Natural killer cell (primary cell): ENCODE results near the gene EPC1. TPM values are rescaled to one million over a fixed set of nuclear protein-coding genes. Genes with fewer than 3 reads are reported as not detected.
A peak's percentile ranks its signal among the peaks of the same experiment; 100 is the strongest.

Source experiments
- ATAC-seq, 3 donors: fragments of 150-1000 bp in 2 of 3; fragments of 200-7000 bp in 1 of 3; cut with Tn5 transposase; 1 replicate in 1 of 3; 2 replicates in 2 of 3; pipeline ENCODE4 v1.10.0; 2021; ENCODE audit warnings: mild to moderate bottlenecking in 2 of 3, moderate library complexity in 2 of 3
- DNase-seq, 2 donors: peaks; one replicate each; pipeline versions ENCODE4 v3.0.0 to v3.0.0-alpha.2; 2013 to 2021; ENCODE audit warnings: mixed read lengths in 1 of 2
- H3K27ac ChIP-seq: one replicate; pipeline ENCODE4 v1.5.1; 2013; ENCODE audit warnings: mild to moderate bottlenecking, low read length
- H3K27me3 ChIP-seq: one replicate; pipeline ENCODE4 v1.6.1; 2013; ENCODE audit warnings: low read length; ENCODE audit not compliant: control insufficient read depth, insufficient read depth
- H3K36me3 ChIP-seq: one replicate; pipeline ENCODE4 v1.6.1; 2013; ENCODE audit warnings: low read length; ENCODE audit not compliant: control insufficient read depth, insufficient read depth
- H3K4me1 ChIP-seq: one replicate; pipeline ENCODE4 v1.6.1; 2013; ENCODE audit warnings: low read length; ENCODE audit not compliant: control insufficient read depth, insufficient read depth
- H3K4me3 ChIP-seq: one replicate; pipeline ENCODE4 v1.5.1; 2013; ENCODE audit warnings: low read length
- H3K9me3 ChIP-seq: one replicate; pipeline ENCODE4 v1.6.1; 2013; ENCODE audit warnings: low read length; ENCODE audit not compliant: control insufficient read depth, insufficient read depth
- H3K27ac Mint-ChIP-seq, 2 donors: one replicate each; pipeline ENCODE4 v1.8.0; 2022; ENCODE audit warnings: mild to moderate bottlenecking in 2 of 2, mixed read lengths in 2 of 2, moderate library complexity in 1 of 2
- H3K27me3 Mint-ChIP-seq, 2 donors: one replicate each; pipeline ENCODE4 v1.8.0; 2022; ENCODE audit warnings: low read depth in 2 of 2, mixed read lengths in 2 of 2
- H3K36me3 Mint-ChIP-seq: one replicate; pipeline ENCODE4 v1.8.0; 2022; ENCODE audit warnings: mixed read lengths
- H3K4me1 Mint-ChIP-seq, 2 donors: one replicate each; pipeline ENCODE4 v1.8.0; 2022; ENCODE audit warnings: mixed read lengths in 2 of 2
- H3K4me3 Mint-ChIP-seq: one replicate; pipeline ENCODE4 v1.8.0; 2022; ENCODE audit warnings: mild to moderate bottlenecking, moderate library complexity, mixed read lengths
- H3K9me3 Mint-ChIP-seq, 2 donors: one replicate each; pipeline ENCODE4 v1.8.0; 2022; ENCODE audit warnings: mixed read lengths in 2 of 2
- CTCF ChIP-seq: fragments of 200-600 bp; IDR thresholded peaks from one replicate; pipeline ENCODE4 v1.8.0; 2022; ENCODE audit warnings: antibody characterized with exemption
- WGBS: methylation state at CpG from one replicate; pipeline ENCODE4 v1.1.7; 2013; ENCODE audit warnings: missing lambda C conversion rate; ENCODE audit not compliant: insufficient coverage; 5-methylcytosine and 5-hydroxymethylcytosine counted together
- intact Hi-C: fragments of 100-400 bp; cut with micrococcal nuclease; formaldehyde crosslinking; loops from one replicate; pipeline ENCODE4 v1.14.2; 2022
- total RNA-seq, 4 donors: library from RNA; stranded (reverse); fragments of 120-200 nt in 1 of 4; gene quantifications; one replicate each; pipeline versions ENCODE4 v1.2.3 to v1.2.4, GENCODE V29; 2013 to 2022

Gene EPC1
- total RNA-seq, 3 donors from 2014 or later (not counting 1 experiment from before 2014, with no cell fraction given): 155 to 178 (median 161) TPM

- Mint-ChIP-seq H3K36me3 (peaks cover 14% of the 10 kb centered on the region), H3K4me3 (no peak overlapping the region), H3K4me1 (peaks cover 8 to 13% of the 10 kb centered on the region in 2 donors), H3K9me3 (no peaks in the 10 kb centered on the region), H3K27me3 (no peaks in the 10 kb centered on the region), H3K27ac (no peak overlapping the region)
- no peak for DNase-seq
- no peak for TF ChIP-seq CTCF
- H3K27me3 ChIP-seq: no peaks in the 10 kb centered on the region
- H3K4me1 ChIP-seq: no peaks in the 10 kb centered on the region
- H3K9me3 ChIP-seq: no peaks in the 10 kb centered on the region
- ATAC-seq: no peak
- no peak overlapping the region for H3K4me3 ChIP-seq
- peaks cover 62% of the 10 kb centered on the region for H3K36me3 ChIP-seq
- intact Hi-C loops: no loop called here
- H3K27ac ChIP-seq: no peak overlapping the region
- 98% methylated on average over 4 of the region's 4 CpGs for WGBS
Measured at GRCh38 chr10:32268788-32269187, 78.2 kb downstream of the EPC1 start.

- peaks cover 49% of the 10 kb centered on the region for H3K36me3 ChIP-seq
- peaks cover 14% of the 10 kb centered on the region for H3K36me3 Mint-ChIP-seq
Measured at GRCh38 chr10:32266979-32267378, 80.0 kb downstream of the EPC1 start.

GRCh38 chr10:32266566-32266965, 80.4 kb downstream of the EPC1 start:
- H3K4me1 ChIP-seq: no peaks in the 10 kb centered on the region
- H3K9me3 ChIP-seq: no peaks in the 10 kb centered on the region
- intact Hi-C loops: no loop called here
- no peak overlapping the region for H3K4me3 ChIP-seq
- peaks cover 22 to 24% of the 10 kb centered on the region in 2 donors for H3K4me1 Mint-ChIP-seq
- H3K9me3 Mint-ChIP-seq: no peaks in the 10 kb centered on the region
- ATAC-seq (no peak), DNase-seq (no peak)
- TF ChIP-seq CTCF: no peak
- no peak overlapping the region for H3K27ac ChIP-seq
- H3K36me3 ChIP-seq: peaks cover 45% of the 10 kb centered on the region
- H3K27me3 ChIP-seq: no peaks in the 10 kb centered on the region
- peaks cover 13% of the 10 kb centered on the region for H3K36me3 Mint-ChIP-seq
- 95% methylated on average over 2 of the region's 2 CpGs for WGBS
- peak overlapping the region; percentile 57 to 71 for H3K27ac Mint-ChIP-seq
- no peak overlapping the region for H3K4me3 Mint-ChIP-seq
- H3K27me3 Mint-ChIP-seq: no peaks in the 10 kb centered on the region

More at GRCh38 chr10:32266979-32267378, 80.0 kb downstream of the EPC1 start:
- peak overlapping the region; percentile 57 to 71 for H3K27ac Mint-ChIP-seq
- peaks cover 22 to 24% of the 10 kb centered on the region in 2 donors for H3K4me1 Mint-ChIP-seq
- DNase-seq: no peak
- H3K4me3 ChIP-seq: no peak overlapping the region
- H3K9me3 Mint-ChIP-seq: no peaks in the 10 kb centered on the region
- intact Hi-C loops: no loop called here
- H3K9me3 ChIP-seq: no peaks in the 10 kb centered on the region
- 99% methylated on average over 5 of the region's 5 CpGs for WGBS
- no peak for TF ChIP-seq CTCF
- no peak overlapping the region for H3K27ac ChIP-seq
- H3K27me3 Mint-ChIP-seq: no peaks in the 10 kb centered on the region
- no peak for ATAC-seq
- H3K4me1 ChIP-seq: no peaks in the 10 kb centered on the region
- H3K4me3 Mint-ChIP-seq: no peak overlapping the region
- no peaks in the 10 kb centered on the region for H3K27me3 ChIP-seq

- Mint-ChIP-seq H3K9me3 (no peaks in the 10 kb centered on the region), H3K4me3 (no peak overlapping the region), H3K27me3 (no peaks in the 10 kb centered on the region), H3K36me3 (peaks cover 7% of the 10 kb centered on the region), H3K4me1 (peaks cover 22 to 24% of the 10 kb centered on the region in 2 donors), H3K27ac (peak overlapping the region in 1 of 2 donors; percentile 71)
- Histone ChIP-seq H3K4me1 (no peaks in the 10 kb centered on the region), H3K4me3 (no peak overlapping the region), H3K27ac (no peak overlapping the region), H3K9me3 (no peaks in the 10 kb centered on the region), H3K36me3 (peaks cover 37% of the 10 kb centered on the region), H3K27me3 (no peaks in the 10 kb centered on the region)
- WGBS: no CpG with 5 or more reads among the region's 2 CpGs
- intact Hi-C loops: no loop called here
- no peak for DNase-seq
- no peak for ATAC-seq
- no peak for TF ChIP-seq CTCF
Measured at GRCh38 chr10:32265756-32266155, 81.2 kb downstream of the EPC1 start.
